ENCODE data around the gene MTR.

The MTR gene

GRCh38 chr1:236760986-236761385 lies 34.1 kb upstream of the MTR start:
- no peak overlapping the region for H3K4me3 ChIP-seq (ENCODE audit: low read depth, low read length)
- no peak for TF ChIP-seq CTCF (IDR thresholded peaks at IDR 0.05; ENCODE audit: borderline replicate concordance, insufficient read depth, low read depth, low read length)

GRCh38 chr1:236761397-236762132 lies 33.5 kb upstream of the MTR start:
- H3K4me3 ChIP-seq (ENCODE audit: low read depth, low read length) = no peak overlapping the region
- TF ChIP-seq CTCF (IDR thresholded peaks at IDR 0.05; ENCODE audit: borderline replicate concordance, insufficient read depth, low read depth, low read length) = no peak

- no peak overlapping the region for H3K4me3 ChIP-seq (ENCODE audit: low read depth, low read length)
These were observed 32.7 kb upstream of the MTR start for GRCh38 chr1:236762410-236762809.

GRCh38 chr1:236765831-236766230 lies 29.3 kb upstream of the MTR start:
- no peak for TF ChIP-seq CTCF (IDR thresholded peaks at IDR 0.05; ENCODE audit: borderline replicate concordance, insufficient read depth, low read depth, low read length)
- no peak overlapping the region for H3K4me3 ChIP-seq (ENCODE audit: low read depth, low read length)

More at GRCh38 chr1:236762410-236762809, 32.7 kb upstream of the MTR start:
- TF ChIP-seq CTCF (IDR thresholded peaks at IDR 0.05; ENCODE audit: borderline replicate concordance, insufficient read depth, low read depth, low read length) = no peak

- TF ChIP-seq CTCF (IDR thresholded peaks at IDR 0.05; ENCODE audit: borderline replicate concordance, insufficient read depth, low read depth, low read length) = no peak
- H3K4me3 ChIP-seq (ENCODE audit: low read depth, low read length) = no peak overlapping the region
These were observed 28.6 kb upstream of the MTR start for GRCh38 chr1:236766506-236766905.

- TF ChIP-seq CTCF (IDR thresholded peaks at IDR 0.05; ENCODE audit: borderline replicate concordance, insufficient read depth, low read depth, low read length) = no peak
- H3K4me3 ChIP-seq (ENCODE audit: low read depth, low read length) = no peak overlapping the region
These were observed 27.8 kb upstream of the MTR start for GRCh38 chr1:236767276-236767675.

- H3K4me3 ChIP-seq (ENCODE audit: low read depth, low read length) = no peak overlapping the region
- TF ChIP-seq CTCF (IDR thresholded peaks at IDR 0.05; ENCODE audit: borderline replicate concordance, insufficient read depth, low read depth, low read length) = no peak
These were observed 26.5 kb upstream of the MTR start for GRCh38 chr1:236768601-236769000.

Measured in GM12875 (cell line).